ENCODE results near the gene EXOC6. TPM values are rescaled to one million over a fixed set of nuclear protein-coding genes. Genes with fewer than 3 reads are reported as not detected.

Gene EXOC6
- total RNA-seq, 1 donor from 2014 or later: 12.2 TPM

DNA sequence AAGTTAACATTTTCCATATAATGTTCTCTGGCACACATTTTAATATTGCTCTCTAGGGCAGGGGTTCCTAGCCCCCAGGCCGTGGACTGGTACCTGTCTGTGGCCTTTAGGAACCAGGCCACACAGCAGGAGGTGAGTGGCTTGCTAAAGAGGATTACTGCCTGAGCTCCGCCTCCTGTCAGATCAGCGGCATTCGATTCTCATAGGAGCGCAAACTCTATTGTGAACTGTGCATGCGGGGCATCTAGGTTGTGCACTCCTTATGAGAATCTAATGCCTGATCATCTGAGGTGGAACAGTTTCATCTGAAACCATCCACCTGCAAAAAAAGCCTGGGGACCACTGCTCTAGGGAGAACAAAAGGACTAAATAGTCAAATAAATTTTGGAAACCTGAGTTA lies 65.7 kb downstream of the EXOC6 start:
- Histone ChIP-seq H3K27ac (no peak overlapping the region), H3K4me3 (no peak overlapping the region), H3K9me3 (no peaks in the 10 kb centered on the region), H3K4me1 (no peaks in the 10 kb centered on the region), H3K27me3 (no peaks in the 10 kb centered on the region), H3K36me3 (peaks cover 4 to 5% of the 10 kb centered on the region in 2 donors)
- no peak for DNase-seq (ENCODE audit: low spot score in 2 of 2)
- TF ChIP-seq, protein P1, sequence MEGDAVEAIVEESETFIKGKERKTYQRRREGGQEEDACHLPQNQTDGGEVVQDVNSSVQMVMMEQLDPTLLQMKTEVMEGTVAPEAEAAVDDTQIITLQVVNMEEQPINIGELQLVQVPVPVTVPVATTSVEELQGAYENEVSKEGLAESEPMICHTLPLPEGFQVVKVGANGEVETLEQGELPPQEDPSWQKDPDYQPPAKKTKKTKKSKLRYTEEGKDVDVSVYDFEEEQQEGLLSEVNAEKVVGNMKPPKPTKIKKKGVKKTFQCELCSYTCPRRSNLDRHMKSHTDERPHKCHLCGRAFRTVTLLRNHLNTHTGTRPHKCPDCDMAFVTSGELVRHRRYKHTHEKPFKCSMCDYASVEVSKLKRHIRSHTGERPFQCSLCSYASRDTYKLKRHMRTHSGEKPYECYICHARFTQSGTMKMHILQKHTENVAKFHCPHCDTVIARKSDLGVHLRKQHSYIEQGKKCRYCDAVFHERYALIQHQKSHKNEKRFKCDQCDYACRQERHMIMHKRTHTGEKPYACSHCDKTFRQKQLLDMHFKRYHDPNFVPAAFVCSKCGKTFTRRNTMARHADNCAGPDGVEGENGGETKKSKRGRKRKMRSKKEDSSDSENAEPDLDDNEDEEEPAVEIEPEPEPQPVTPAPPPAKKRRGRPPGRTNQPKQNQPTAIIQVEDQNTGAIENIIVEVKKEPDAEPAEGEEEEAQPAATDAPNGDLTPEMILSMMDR (IDR thresholded peaks at IDR 0.05): no peak
- intact Hi-C loops (cut with DNase I): no loop called here

DNA sequence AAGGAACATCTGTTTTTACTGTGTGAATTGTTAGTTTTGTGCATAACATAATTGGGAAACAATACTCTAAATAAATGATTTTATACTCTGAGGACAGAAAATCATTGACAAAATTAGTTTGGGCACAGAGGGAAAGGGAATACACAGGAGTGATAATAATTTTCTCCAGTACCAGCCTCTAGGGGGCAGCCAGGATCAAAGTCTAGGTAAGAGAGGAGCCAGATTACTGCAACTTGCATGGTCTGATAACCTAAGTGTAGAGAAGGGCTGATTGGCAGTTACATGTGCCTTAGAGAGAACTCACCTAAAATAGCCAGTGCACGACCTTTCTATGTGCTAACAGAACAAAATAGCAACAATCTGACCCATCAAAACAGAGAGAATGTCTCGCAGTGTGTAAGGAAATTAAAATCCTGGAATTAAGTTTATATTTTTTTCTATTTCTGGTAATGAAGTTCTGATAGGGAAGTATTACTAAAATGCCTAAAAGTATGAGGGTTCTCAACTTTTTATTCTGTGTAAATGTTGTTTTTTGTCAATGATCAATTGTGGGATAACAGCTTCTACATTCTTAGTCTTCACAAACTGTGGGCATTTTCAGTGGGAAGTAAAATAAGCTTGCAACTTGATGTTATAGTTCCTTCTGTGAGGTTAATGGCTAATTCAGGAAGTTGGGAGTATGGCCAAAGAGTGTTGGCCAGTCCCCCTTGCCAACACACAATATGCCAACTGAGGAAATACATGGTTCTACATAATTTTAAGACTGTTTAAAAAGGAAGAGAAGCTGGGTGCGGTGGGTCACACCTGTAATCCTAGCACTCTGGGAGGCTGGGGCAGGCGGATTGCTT lies 66.4 kb downstream of the EXOC6 start:
- intact Hi-C loops (cut with DNase I): no loop called here
- Histone ChIP-seq H3K4me3 (no peak overlapping the region), H3K27ac (no peak overlapping the region), H3K27me3 (no peaks in the 10 kb centered on the region), H3K9me3 (no peaks in the 10 kb centered on the region), H3K4me1 (no peaks in the 10 kb centered on the region), H3K36me3 (peaks cover 4 to 5% of the 10 kb centered on the region in 2 donors)
- TF ChIP-seq, protein P1 (IDR thresholded peaks at IDR 0.05): peak in 2 of 3 experiments; percentile 46 to 60
- no peak for DNase-seq (ENCODE audit: low spot score in 2 of 2)

DNA sequence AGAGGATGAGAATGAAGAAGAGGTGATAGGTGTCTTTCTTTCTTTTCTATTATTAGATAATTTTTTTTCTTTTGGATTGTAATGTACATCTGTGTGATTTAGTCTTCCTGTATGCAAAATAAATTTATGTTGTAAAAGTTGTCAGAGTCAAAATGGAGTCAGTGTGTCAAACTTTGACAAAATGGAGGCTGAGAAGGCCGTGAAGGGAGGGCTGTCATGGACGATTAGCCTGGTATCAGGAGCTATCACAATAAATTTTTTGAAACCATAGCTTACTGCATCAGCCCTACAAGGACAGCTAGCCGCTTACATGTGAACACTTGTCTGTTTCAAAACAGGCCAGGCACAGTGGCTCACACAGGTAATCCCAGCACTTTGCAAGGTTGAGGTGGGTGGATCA lies 67.6 kb downstream of the EXOC6 start:
- Histone ChIP-seq H3K9me3 (no peaks in the 10 kb centered on the region), H3K27ac (no peak overlapping the region), H3K27me3 (no peaks in the 10 kb centered on the region), H3K4me3 (no peak overlapping the region), H3K4me1 (no peaks in the 10 kb centered on the region), H3K36me3 (peaks cover 4 to 13% of the 10 kb centered on the region in 2 donors)
- no peak for DNase-seq (ENCODE audit: low spot score in 2 of 2)
- TF ChIP-seq, protein P1 (IDR thresholded peaks at IDR 0.05): no peak
- intact Hi-C loops (cut with DNase I): no loop called here

DNA sequence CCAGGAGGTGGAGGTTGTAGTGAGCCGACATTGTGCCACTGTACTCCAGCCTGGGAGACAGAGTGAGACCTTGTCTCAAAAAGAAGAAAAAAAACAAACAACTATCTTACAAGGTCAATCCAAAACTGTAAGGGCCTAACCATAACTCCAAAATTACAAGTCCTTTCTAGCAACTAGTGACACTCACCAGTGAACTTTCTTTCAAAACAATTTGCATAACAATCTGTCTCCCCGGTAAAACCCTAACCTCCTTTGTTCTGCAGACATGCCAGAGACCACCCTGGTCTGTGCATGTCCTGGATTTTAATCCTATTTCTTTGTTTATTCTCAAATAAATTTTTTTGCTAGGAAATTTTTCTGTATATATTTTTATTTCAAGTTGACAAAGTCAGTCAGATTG lies 68.1 kb downstream of the EXOC6 start:
- no peak for DNase-seq (ENCODE audit: low spot score in 2 of 2)
- TF ChIP-seq, protein P1 (IDR thresholded peaks at IDR 0.05): no peak
- Histone ChIP-seq H3K9me3 (no peaks in the 10 kb centered on the region), H3K4me1 (no peaks in the 10 kb centered on the region), H3K27ac (no peak overlapping the region), H3K4me3 (no peak overlapping the region), H3K27me3 (no peaks in the 10 kb centered on the region), H3K36me3 (peaks cover 4 to 13% of the 10 kb centered on the region in 2 donors)
- intact Hi-C loops (cut with DNase I): no loop called here

DNA sequence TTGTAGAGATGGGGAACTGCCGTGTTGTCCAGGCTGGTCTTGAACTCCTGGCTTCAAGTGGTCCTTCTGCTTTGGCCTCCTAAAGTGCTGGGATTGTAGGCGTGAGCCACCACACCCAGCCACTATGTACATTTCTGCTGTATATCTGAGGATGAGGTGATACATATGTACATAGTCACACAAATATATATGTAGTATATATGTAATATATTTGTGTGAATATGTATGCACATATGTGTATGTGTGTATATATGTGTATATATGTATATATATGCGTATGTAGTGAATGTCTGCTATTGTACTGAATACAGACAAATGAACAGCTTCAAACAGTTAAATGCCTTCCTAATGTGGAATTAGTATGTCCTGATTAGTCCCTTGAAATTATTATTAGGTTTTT lies 70.3 kb downstream of the EXOC6 start:
- H3K27me3 ChIP-seq: no peaks in the 10 kb centered on the region
- intact Hi-C loops (cut with DNase I): no loop called here
- no peak overlapping the region for H3K27ac ChIP-seq
- no peak for DNase-seq (ENCODE audit: low spot score in 2 of 2)
- H3K36me3 ChIP-seq: peaks cover 4 to 13% of the 10 kb centered on the region in 2 donors
- no peak overlapping the region for H3K4me3 ChIP-seq
- no peaks in the 10 kb centered on the region for H3K9me3 ChIP-seq
- TF ChIP-seq, protein P1 (IDR thresholded peaks at IDR 0.05): no peak
- H3K4me1 ChIP-seq: no peaks in the 10 kb centered on the region
